HG03045 (cell line): ENCODE data around the gene TAOK3.
"Not testable (repeated sequence)": the region's sequence is repeated elsewhere in the genome, so short reads cannot be mapped to it uniquely, and the experiment has no call there.

Experiments used
- ATAC-seq: cut with Tn5 transposase; IDR thresholded peaks from one replicate; pipeline ENCODE4 v1.9.1; 2021; ENCODE audit warnings: mild to moderate bottlenecking, moderate library complexity; ENCODE audit not compliant: unreplicated experiment

TAOK3 gene

DNA sequence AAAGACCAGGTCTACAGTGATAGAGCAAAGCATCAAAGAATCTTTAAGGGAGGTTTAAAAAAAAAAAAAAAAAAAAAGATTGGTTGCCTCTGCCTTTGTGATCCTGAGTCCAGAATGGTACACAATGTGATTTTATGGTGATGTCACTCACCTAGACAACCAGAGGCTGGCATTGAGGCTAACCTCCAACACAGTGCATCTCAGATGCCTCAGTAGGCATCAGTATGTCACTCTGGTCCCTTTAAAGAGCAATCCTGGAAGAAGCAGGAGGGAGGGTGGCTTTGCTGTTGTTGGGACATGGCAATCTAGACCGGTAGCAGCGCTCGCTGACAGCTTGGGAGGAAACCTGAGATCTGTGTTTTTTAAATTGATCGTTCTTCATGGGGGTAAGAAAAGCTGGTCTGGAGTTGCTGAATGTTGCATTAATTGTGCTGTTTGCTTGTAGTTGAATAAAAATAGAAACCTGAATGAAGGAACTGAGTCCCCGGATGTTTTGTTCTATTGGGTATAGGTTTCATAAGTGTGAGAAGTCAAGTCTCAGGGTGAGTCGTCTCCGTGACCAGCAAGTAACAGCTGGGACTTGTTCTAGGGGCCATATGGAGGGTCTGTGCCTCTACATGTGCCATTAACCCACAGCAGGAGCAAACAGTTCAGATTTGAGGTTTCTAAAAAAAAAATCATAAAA lies 227.5 kb downstream of the TAOK3 start:
- no peak for ATAC-seq

DNA sequence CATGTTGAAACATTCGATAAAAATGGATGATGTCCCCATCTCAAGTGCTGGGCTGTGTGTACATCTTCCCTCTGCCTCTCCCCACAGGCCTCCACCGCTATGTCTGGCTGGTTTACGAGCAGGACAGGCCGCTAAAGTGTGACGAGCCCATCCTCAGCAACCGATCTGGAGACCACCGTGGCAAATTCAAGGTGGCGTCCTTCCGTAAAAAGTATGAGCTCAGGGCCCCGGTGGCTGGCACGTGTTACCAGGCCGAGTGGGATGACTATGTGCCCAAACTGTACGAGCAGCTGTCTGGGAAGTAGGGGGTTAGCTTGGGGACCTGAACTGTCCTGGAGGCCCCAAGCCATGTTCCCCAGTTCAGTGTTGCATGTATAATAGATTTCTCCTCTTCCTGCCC lies 228.2 kb downstream of the TAOK3 start:
- no peak for ATAC-seq

DNA sequence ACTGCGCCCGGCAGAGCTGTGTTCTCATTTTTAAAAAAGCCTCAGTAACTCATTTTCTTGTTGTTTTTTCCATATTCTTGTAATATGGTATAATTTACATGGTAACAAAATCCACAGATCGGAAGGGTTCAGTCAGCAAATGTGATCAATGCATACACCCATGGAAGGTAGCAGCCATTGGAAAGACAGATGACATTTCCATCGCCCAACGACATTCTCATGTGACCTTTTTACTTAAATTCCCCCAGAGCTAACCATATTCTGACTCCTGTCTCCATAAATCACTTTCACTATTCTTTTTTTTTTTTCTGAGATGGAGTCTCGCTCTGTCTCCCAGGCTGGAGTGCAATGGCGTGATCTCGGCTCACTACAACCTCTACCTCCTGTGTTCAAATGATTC lies 231.9 kb downstream of the TAOK3 start:
- ATAC-seq = no peak

DNA sequence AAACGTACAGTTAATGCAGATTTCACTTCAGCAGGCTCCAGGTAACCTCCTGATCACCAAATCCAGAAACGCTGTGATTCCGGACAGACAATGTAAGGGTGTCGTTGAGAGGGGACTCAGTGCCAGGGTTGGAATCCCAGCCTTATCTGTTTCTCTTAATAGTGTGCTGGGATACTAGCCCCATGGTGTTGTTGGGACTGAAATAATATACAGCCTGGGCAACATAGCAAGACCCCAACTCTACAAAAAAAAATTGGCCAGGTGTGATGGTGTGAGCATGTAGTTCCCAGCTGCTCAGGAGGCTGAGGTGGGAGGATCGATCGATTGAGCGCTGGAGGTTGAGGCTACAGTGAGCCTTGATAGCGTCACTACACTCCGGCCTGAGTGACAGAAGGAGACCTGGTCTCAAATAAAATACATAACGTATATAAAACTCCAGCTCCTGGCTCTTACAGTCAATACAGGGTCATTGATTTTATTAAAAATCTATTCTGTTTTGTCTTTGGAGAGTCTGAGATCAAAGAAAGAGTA lies 235.5 kb downstream of the TAOK3 start:
- no peak for ATAC-seq

DNA sequence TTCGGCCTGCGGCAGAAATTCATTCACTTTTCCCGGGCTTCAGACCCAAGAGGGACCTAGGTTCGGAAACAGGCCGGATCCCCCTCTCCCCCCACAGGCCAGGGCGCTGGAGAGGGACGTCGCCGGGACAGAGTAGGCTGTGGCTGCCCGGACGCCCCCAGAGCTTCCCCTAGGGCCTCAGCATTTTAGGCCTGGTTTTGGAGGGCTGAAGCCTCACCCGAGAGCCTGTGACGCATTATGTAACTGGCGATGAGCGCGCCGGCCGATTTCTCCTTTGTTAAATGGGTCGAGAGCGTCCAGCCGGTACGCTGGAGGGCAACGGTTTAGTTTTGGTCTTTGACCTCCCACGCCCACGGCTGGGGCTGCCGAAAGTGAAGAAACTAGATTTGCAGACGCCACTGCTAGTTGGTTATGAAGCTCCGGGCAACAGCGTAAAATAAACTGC lies 236.1 kb downstream of the TAOK3 start:
- ATAC-seq = peak; percentile 35

DNA sequence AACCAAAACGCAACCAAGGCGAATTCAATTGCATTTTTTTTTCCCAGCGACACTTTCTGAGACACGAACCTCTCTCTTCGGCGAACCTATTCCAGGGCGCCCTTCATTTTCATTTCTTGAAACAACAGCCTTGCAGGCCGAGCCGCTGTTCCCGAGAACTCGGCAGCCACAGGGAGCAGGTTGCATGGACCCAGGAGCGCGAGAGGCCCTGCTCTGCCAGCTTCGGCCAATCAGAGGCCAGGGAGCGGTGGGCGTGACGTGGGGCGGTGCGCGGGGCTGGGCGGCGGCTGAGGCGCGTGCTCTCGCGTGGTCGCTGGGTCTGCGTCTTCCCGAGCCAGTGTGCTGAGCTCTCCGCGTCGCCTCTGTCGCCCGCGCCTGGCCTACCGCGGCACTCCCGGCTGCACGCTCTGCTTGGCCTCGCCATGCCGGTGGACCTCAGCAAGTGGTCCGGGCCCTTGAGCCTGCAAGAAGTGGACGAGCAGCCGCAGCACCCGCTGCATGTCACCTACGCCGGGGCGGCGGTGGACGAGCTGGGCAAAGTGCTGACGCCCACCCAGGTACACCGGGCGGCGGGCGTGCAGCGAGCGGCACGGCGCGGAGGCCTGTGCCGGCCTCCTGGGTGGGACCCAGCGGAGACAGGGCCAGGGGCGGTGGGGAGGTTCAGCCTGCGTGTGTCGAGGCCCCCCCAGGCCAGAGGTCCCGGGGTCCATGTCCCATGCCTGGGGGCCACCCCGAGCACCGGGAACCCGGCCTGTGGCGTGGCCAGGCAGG lies 236.7 kb downstream of the TAOK3 start, which contains the start of gene PEBP1:
TSS of gene PEBP1 (plus strand) at position 337 of the 771 bp plus-strand sequence. CDS start at position 423, 86 bp downstream.
- peak; percentile 95 for ATAC-seq

DNA sequence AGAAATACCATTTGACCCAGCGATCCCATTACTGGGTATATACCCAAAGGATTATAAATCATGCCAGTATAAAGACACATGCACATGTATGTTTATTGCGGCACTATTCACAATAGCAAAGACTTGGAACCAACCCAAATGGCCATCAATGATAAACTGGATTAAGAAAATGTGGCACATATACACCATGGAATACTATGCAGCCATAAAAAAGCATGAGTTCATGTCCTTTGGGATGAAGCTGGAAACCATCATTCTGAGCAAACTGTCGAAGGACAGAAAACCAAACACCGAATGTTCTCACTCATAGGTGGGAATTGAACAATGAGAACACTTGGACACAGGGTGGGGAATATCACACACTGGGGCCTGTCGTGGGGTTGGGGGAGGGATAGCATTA lies 243.3 kb downstream of the TAOK3 start:
- not testable (repeated sequence) for ATAC-seq

DNA sequence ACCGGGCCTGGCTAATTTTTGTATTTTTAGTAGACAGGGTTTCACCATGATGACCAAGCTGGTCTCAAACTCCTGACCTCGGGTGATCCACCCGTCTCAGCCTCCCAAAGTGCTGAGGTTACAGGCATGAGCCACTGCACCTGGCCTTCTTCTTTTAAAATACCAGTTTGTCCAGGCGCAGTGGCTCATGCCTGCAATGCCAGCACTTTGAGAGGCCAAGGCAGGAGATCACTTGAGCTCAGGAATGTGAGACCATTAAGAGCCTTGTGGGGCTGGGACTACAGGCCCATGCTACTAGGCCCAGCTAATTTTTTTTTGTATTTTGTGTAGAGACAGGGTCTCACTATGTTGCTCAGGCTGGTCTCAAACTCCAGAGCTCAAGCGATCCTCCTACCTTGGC lies 244.8 kb downstream of the TAOK3 start:
- ATAC-seq = no peak

DNA sequence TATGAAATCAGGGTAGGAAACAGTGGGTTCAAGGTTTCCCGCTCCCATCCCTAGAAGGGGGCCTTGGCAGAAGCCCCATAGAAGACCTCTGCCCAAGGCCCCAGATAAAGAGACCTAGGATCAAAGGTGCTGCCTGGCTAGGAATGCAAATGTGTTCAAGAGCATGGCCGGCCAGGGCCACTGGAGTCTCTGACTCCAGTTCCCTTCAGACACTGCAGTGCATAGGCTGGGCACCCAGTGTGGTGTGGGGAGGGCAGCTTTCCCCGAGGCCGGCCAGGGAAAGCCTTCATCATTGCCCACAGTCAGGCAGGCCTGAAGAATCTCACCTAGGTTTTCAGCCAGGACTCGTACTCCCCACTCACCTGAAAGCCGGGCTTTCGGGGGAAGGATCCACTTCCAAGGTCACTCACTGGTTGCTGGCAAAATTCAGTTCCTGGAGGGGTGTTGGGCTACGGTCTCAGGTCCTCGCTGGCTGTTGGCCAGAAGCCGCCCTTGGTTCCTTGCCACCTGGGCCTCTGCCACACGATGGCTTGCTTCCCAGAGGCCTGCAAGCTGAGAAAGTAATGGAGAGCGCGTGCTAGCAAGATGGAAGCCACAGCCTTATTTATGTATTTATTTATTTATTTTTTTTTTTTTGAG lies 246.5 kb downstream of the TAOK3 start:
- no peak for ATAC-seq

DNA sequence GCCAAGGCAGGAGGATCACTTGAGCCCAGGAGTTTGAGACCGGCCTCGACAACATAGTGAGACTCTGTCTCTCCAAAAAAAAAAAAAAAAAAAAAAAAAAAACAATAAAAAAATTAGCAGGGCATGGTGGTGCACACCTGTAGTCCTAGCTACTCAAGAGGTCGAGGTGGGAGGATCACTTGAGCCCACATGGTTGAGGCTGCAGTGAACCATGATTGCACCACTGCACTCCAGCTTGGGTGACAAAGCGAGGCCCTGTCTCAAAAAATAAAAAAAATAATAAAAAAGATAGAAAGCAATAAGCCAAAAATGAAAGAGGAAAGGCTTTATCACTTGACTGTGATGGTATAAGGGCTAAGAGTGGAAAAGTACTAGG lies 247.0 kb downstream of the TAOK3 start:
- no peak for ATAC-seq

DNA sequence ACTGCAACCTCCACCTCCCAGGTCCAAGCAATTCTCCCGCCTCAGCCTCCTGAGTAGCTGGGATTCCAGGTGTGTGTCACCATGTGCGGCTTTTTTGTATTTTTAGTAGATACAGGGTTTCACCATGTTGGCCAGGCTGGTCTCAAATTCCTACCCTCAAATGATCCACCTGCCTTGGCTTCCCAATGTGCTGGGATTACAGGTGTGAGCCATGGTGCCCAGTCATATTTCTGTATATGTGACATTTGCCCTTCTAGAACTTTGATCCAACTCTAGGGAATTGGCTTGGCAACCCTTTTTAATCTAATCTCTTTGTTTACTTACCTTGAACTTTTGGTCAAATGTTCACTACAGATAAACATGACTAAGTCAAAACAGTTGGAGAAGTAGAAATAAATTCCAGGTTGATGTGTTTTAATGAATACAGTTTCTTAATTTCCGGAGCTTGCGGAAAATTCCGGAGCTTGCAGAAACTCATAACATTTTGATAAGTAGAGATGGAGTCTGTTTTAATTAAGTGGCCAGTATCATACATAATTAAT lies 248.3 kb downstream of the TAOK3 start:
- ATAC-seq = no peak

DNA sequence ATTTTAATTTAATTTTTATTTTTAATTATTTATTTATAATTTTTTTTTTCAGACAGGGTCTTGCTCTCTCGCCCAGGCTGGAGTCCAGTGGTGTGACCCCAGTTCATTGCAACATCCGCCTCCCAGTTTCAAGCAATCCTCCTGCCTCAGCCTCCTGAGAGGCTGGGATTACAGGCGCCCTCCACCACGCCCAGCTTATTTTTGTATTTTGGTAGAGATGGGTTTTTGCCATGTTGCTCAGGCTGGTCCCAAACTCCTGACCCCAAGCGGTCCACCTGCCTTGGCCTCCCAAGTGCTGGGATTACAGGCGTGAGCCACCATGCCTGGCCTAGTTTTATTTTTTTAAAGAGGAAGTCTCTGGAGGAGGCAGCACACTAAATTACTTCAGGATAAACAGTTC lies 250.4 kb downstream of the TAOK3 start:
- ATAC-seq = no peak

DNA sequence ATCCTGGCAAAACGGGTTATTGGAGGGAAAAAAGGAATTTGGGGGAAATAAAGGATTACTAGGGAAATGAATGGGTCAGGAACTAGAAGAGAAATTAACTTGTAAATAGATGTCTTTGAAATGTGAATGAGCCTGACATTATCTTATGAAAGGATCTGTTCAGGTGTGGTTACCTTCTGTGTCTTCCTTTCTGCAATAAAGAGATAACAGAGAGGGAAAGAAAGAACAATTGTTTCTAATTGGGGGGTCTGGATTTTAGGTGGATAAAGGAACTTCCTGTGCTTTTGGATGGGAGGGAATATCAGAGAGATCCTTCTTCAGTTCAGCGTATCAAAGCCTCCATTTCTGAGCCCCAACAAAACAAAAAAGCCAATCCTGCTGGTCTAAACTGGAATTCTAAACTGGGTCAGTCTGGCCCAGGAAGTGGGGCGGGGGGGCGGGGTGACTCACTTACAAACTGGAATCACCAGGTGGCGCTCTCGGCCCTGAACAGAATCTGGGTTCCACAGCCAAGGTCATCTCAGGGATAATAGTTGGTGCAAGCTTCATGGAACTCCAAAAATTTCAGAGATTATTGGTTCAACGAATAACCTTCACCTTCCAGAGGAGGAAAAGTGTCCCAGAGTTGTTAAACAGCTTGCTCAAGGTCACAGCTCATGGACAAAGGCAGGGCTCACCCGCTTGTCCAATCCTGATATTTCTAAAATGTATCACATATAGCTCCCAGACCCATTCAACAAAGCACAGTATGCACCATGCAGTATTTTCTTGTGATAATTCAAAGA lies 251.9 kb downstream of the TAOK3 start:
- ATAC-seq = peak; percentile 53

DNA sequence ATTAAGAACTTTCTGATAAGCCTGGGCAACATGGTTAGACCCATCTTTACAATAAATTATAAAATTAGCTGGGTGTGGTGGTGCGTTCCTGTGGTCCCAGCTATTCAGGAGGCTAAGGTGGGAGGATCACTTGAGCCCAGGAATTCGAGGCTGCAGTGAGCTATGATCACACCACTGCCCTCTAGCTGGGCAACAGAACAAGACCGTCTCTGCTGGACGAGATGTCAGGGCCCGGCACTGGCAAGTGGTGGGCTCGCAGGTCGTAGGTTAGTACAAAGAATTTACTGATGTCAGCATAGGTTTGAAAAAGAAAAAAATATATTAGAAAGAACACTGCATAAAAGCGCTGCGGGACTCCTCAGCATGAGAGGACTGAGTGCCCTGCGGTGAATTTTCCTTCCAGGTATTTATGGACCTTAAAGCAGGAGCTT lies 253.2 kb downstream of the TAOK3 start:
- ATAC-seq = no peak

DNA sequence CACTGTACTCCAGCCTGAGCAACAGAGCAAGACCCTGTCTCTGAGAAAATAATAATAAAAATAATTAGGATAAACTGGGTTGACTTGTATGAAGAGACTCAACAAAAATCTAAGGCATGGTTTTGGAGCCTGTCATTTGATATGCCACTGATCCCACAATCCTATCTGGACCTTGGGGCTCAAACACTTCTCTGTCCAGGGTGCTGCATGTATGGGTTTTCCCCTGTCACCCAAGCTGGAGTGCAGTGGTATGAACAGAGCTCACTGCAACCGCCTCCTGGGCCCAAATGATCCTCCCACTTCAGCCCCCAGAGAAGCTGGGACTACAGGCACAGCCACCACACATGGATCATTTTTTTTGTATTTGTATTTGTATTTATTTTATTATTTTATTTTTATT lies 263.6 kb downstream of the TAOK3 start:
- no peak for ATAC-seq

DNA sequence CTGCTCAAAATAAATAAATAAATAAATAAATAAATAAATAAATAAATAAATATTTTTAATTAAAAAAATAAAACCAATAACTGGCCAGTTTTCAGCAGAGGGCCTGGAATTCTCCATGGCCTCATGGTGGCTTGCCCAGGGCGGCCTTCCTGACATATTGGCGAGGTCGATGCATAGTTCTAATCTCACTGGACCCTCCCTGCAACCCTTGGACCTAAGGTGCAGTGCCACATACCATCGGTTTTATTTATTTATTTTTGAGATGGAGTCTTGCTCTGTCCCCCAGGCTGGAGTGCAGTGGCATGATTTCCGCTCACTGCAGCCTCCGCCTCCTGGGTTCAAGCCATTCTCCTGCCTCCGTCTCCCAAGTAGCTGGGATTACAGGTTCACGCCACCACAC lies 265.0 kb downstream of the TAOK3 start:
- no peak for ATAC-seq

DNA sequence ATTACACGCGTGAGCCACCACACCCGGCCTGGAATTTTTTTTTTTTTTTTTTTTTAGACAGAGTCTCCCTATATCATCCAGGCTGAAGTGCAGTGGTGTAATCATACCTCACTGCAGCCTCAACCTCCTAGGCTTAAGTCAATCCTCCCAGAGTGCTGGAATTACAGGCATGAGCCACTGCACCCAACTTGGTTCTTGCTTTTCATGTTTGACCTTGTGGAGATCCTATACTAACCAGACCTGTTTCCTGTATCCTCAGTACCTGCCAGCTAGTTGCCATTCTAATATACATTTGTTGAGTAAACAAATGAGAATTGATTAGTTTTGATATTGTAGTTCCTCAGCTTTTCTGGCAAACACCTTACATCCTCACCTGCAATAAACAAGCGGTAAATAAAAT lies 265.7 kb downstream of the TAOK3 start:
- ATAC-seq = no peak

DNA sequence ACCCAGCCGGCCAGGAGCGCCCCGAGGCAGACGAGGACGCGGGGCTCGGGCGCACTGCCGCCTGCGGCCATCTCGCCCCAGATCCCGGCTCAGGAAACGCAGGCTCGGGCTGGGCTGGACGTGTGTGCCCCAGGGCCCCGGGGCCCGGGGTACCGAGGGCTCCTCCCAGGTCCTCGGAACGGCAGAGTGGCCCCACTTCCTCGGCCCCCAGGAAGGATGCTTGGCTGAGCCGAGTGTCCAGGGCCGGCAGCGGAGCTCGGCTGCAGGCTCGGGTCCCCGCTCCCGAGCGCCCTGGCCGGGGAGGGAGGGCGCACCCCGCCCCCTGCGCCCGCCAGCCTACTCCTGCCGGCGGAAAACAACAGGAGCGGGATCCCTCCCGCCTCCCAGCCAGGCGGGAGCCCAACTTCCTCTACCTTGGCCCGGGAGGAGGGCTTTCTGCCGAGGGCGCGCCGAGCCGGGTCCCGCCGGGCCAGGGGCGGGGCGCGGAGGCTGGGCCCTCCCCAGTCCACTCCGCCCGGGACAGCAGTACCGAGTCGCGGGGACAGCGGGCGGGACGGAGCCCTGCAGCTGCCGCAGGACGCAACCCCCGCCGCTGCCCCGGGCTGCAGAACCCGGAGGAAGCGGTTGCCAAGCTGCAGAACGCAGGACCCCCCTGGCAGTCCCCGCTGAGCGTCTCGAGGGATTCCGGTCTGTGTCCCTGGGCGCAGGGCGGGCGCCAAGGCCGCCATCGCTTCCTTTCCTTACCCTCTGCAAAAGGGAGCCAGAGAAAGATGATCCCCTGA lies 268.9 kb downstream of the TAOK3 start, which contains the start of gene VSIG10:
TSS of gene VSIG10 (minus strand) at position 411 of the 782 bp plus-strand sequence. CDS start at position 71, 340 bp downstream.
- ATAC-seq = no peak

DNA sequence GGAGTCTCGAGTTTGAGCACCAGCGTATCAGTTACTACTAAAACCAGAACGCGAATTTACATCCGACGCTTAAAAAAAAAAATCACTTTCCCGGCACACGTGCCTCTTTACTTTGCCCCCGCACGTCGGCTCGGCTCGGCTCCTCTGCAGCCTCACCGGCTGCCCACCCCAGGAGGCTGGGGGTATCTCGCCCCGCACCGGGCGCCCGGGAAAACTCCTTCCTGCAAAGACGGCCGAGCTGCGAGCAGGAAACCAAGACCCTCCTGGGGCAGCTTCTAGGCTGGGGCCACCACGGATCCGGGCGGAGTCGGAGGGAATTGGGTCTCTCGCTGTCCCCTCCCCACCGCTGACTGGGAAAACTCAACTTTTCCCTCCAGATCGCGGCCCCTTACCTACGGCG lies 269.5 kb downstream of the TAOK3 start:
- no peak for ATAC-seq

DNA sequence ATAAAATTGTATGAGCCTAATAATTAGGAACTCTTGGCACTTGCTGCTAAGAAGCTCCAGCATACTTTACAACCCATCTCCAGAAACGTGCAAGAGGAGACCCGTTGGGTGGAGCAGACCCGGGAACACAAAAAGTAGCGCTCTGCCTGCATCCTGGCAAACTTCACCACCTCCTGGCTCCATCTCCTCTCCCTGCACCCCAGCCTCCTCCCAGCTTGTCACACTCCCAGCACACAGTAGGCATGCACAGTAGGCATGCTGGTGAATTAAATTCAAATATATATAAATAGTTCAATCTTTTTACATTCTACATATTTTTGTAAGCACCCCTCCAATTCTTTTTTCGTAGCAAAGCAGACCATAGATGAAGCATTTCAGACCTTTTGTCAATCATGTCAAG lies 270.1 kb downstream of the TAOK3 start:
- no peak for ATAC-seq
